H9 (cell line): Measurements from ENCODE around the gene ADAMTS2. TPM values are rescaled to one million over a fixed set of nuclear protein-coding genes. Genes with fewer than 3 reads are reported as not detected.

Experiments
- DNase-seq: peaks from one replicate; pipeline ENCODE4 v3.0.0-alpha.2; 2017
- H2AFZ ChIP-seq: one replicate; pipeline ENCODE4 v1.6.1; 2013; ENCODE audit warnings: mild to moderate bottlenecking, low read length, control low read depth, moderate library complexity
- H2AK5ac ChIP-seq: 2 replicates; pipeline ENCODE4 v1.6.1; 2013; ENCODE audit warnings: low read length, control low read depth, mixed read lengths; ENCODE audit not compliant: insufficient read length
- H2BK120ac ChIP-seq: one replicate; pipeline ENCODE4 v1.6.1; 2013; ENCODE audit warnings: low read depth, mild to moderate bottlenecking, low read length, control low read depth, inconsistent platforms; ENCODE audit not compliant: poor library complexity, severe bottlenecking
- H2BK12ac ChIP-seq: 2 replicates; pipeline ENCODE4 v1.6.1; 2013; ENCODE audit warnings: low read length, control low read depth, mixed read lengths, low read depth; ENCODE audit not compliant: insufficient read length
- H2BK15ac ChIP-seq: 2 replicates; pipeline ENCODE4 v1.6.1; 2013; ENCODE audit warnings: low read depth, low read length, control low read depth
- H2BK20ac ChIP-seq: one replicate; pipeline ENCODE4 v1.6.1; 2013; ENCODE audit warnings: low read depth, mild to moderate bottlenecking, low read length, control low read depth, inconsistent platforms; ENCODE audit not compliant: poor library complexity, severe bottlenecking
- H2BK5ac ChIP-seq: 2 replicates; pipeline ENCODE4 v1.6.1; 2013; ENCODE audit warnings: low read length, control low read depth, mixed read lengths; ENCODE audit not compliant: insufficient read length
- H3K14ac ChIP-seq: 2 replicates; pipeline ENCODE4 v1.6.1; 2013; ENCODE audit warnings: low read length, control low read depth; ENCODE audit not compliant: insufficient read depth
- H3K18ac ChIP-seq: 2 replicates; pipeline ENCODE4 v1.6.1; 2013; ENCODE audit warnings: low read depth, mild to moderate bottlenecking, mixed read lengths, low read length, control low read depth; ENCODE audit not compliant: insufficient read length
- H3K23ac ChIP-seq: 2 replicates; pipeline ENCODE4 v1.6.1; 2013; ENCODE audit warnings: low read length, control low read depth, mixed read lengths, low read depth; ENCODE audit not compliant: insufficient read length
- H3K23me2 ChIP-seq: 2 replicates; pipeline ENCODE4 v1.6.1; 2013; ENCODE audit warnings: low read depth, mild to moderate bottlenecking, mixed read lengths, low read length, control low read depth; ENCODE audit not compliant: insufficient read length, poor library complexity, severe bottlenecking
- H3K27ac ChIP-seq: 2 replicates; pipeline ENCODE4 v1.5.1; 2013; ENCODE audit warnings: low read length, control low read depth, mixed read lengths, low read depth; ENCODE audit not compliant: insufficient read length
- H3K27me3 ChIP-seq: 2 replicates; pipeline ENCODE4 v1.6.1; 2013; ENCODE audit warnings: low read length, control low read depth, inconsistent platforms; ENCODE audit not compliant: insufficient read depth
- H3K4ac ChIP-seq: 2 replicates; pipeline ENCODE4 v1.6.1; 2013; ENCODE audit warnings: low read depth, mild to moderate bottlenecking, control low read depth, inconsistent platforms, low read length, moderate library complexity
- H3K4me1 ChIP-seq: 2 replicates; pipeline ENCODE4 v1.6.1; 2013; ENCODE audit warnings: low read length, control low read depth, inconsistent platforms; ENCODE audit not compliant: insufficient read depth
- H3K4me2 ChIP-seq: 2 replicates; pipeline ENCODE4 v1.6.1; 2013; ENCODE audit warnings: low read length, control low read depth, mixed read lengths; ENCODE audit not compliant: insufficient read length, insufficient read depth
- H3K56ac ChIP-seq: 2 replicates; pipeline ENCODE4 v1.6.1; 2013; ENCODE audit warnings: low read depth, mild to moderate bottlenecking, mixed read lengths, low read length, control low read depth; ENCODE audit not compliant: insufficient read length
- H3K79me1 ChIP-seq: 2 replicates; pipeline ENCODE4 v1.6.1; 2013; ENCODE audit warnings: low read depth, mild to moderate bottlenecking, moderate library complexity, low read length, control low read depth, inconsistent platforms; ENCODE audit not compliant: insufficient read depth, poor library complexity, severe bottlenecking
- H3K79me2 ChIP-seq: 2 replicates; pipeline ENCODE4 v1.6.1; 2013; ENCODE audit warnings: low read length, control low read depth, inconsistent platforms; ENCODE audit not compliant: insufficient read depth
- H3K9ac ChIP-seq: 2 replicates; pipeline ENCODE4 v1.6.1; 2013; ENCODE audit warnings: low read length, control low read depth, mixed read lengths; ENCODE audit not compliant: insufficient read length; ENCODE audit errors: extremely low read depth
- H3K9me3 ChIP-seq: one replicate; pipeline ENCODE4 v1.6.1; 2013; ENCODE audit warnings: low read depth, low read length, inconsistent platforms; ENCODE audit not compliant: control insufficient read depth
- H3T11ph ChIP-seq: one replicate; pipeline ENCODE4 v1.6.1; 2013; ENCODE audit warnings: mild to moderate bottlenecking, low read length, control low read depth, inconsistent platforms
- H4K20me1 ChIP-seq: one replicate; pipeline ENCODE4 v1.6.1; 2013; ENCODE audit not compliant: control insufficient read depth, insufficient read length, insufficient read depth
- H4K5ac ChIP-seq: 2 replicates; pipeline ENCODE4 v1.6.1; 2013; ENCODE audit warnings: low read depth, mild to moderate bottlenecking, mixed read lengths, low read length, control low read depth; ENCODE audit not compliant: insufficient read length
- H4K8ac ChIP-seq: replicated peaks from 2 replicates; pipeline ENCODE4 v1.6.1; 2013; ENCODE audit warnings: low read length, control low read depth, mixed read lengths, low read depth; ENCODE audit not compliant: insufficient read length
- H4K91ac ChIP-seq: 2 replicates; pipeline ENCODE4 v1.6.1; 2013; ENCODE audit warnings: low read depth, mild to moderate bottlenecking, moderate library complexity, mixed read lengths, low read length, control low read depth; ENCODE audit not compliant: insufficient read length
- H3K27ac Mint-ChIP-seq, 3 experiments: 2 replicates in 2 of 3; 3 replicates in 1 of 3; pipeline ENCODE4 v1.8.0; 2020 to 2021; ENCODE audit warnings: mixed read lengths in 3 of 3, mild to moderate bottlenecking in 1 of 3, moderate library complexity in 1 of 3
- H3K27me3 Mint-ChIP-seq: 2 replicates; pipeline ENCODE4 v1.8.0; 2021; ENCODE audit warnings: low read depth, mild to moderate bottlenecking, moderate library complexity, mixed read lengths
- H3K36me3 Mint-ChIP-seq, 3 experiments: 2 replicates in 2 of 3; 3 replicates in 1 of 3; pipeline ENCODE4 v1.8.0; 2020 to 2021; ENCODE audit warnings: low read depth in 3 of 3, mixed read lengths in 3 of 3; ENCODE audit not compliant: insufficient read depth in 1 of 3
- H3K4me1 Mint-ChIP-seq, 2 experiments: 2 replicates each; pipeline ENCODE4 v1.8.0; 2020; ENCODE audit warnings: mixed read lengths in 2 of 2
- H3K4me3 Mint-ChIP-seq, 2 experiments: 2 replicates in 1 of 2; 3 replicates in 1 of 2; pipeline ENCODE4 v1.8.0; 2020 to 2021; ENCODE audit warnings: mild to moderate bottlenecking in 2 of 2, mixed read lengths in 2 of 2, moderate library complexity in 1 of 2
- H3K9me3 Mint-ChIP-seq, 2 experiments: 2 replicates in 1 of 2; 3 replicates in 1 of 2; pipeline ENCODE4 v1.8.0; 2020; ENCODE audit warnings: mild to moderate bottlenecking in 2 of 2, mixed read lengths in 2 of 2, moderate library complexity in 1 of 2
- WGBS: extraction: QIAGEN DNeasy Blood & Tissue Kit; methylation state at CpG from one replicate; pipeline ENCODE4 v1.1.7; 2013; ENCODE audit warnings: missing lambda C conversion rate, low lambda C conversion rate, mixed read lengths; ENCODE audit not compliant: insufficient read length; ENCODE audit errors: extremely low coverage; 5-methylcytosine and 5-hydroxymethylcytosine counted together
- total RNA-seq: library from RNA; stranded (reverse); gene quantifications from 2 replicates; pipeline ENCODE4 v1.2.1, GENCODE V29; 2021
- TF ChIP-seq, protein P1 (sequence below): fragments of 200-600 bp; sonication (generic); conservative IDR thresholded peaks from 3 replicates; pipeline ENCODE4 v1.8.0; 2021; ENCODE audit warnings: antibody characterized with exemption, mild to moderate bottlenecking

The ADAMTS2 gene
- total RNA-seq, 1 experiment from 2014 or later = 5.4 TPM

DNA sequence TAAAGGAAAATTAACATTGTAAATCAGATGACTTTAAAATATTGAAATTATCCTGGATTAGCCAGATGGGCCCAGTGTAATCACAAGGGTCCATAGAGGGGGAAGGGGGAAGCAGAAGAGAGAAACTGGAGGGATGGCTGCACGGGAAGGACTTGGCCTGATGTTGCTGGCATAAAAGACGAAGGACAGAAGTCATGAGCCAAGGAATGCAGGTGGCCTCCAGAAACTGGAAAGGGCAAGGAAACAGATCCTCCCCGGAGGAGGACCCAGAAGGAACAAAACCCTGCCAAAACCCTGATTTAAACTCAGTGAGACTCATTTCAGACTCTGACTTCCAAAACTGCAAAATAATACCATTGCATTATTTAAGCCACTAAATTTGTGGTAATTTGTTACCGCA, 100.2 kb downstream of the ADAMTS2 start:
- H3K23me2 ChIP-seq = no peaks in the 10 kb centered on the region
- no peak overlapping the region for H2BK20ac ChIP-seq
- H2BK12ac ChIP-seq = no peak overlapping the region
- H3K27me3 Mint-ChIP-seq = peaks cover 3% of the 10 kb centered on the region
- H3K4me1 ChIP-seq = peaks cover 4% of the 10 kb centered on the region; the same call in 1 of the 2 replicates
- no peak overlapping the region for H3K18ac ChIP-seq
- H3K27ac Mint-ChIP-seq = peak overlapping the region in 1 of 3 experiments; percentile 53; a peak in 1 of 7 replicates
- H3K36me3 Mint-ChIP-seq = peaks cover 3 to 10% (median 5%) of the 10 kb centered on the region in 3 experiments; a peak in 6 of 7 replicates
- no peak overlapping the region for H4K5ac ChIP-seq
- no peak overlapping the region for H2BK120ac ChIP-seq
- H2BK15ac ChIP-seq = no peak overlapping the region
- no peak overlapping the region for H3K56ac ChIP-seq
- H4K20me1 ChIP-seq = no peaks in the 10 kb centered on the region
- no peaks in the 10 kb centered on the region for H3K27me3 ChIP-seq
- no peak overlapping the region for H3K4ac ChIP-seq
- no peak overlapping the region for H3K4me2 ChIP-seq
- H3T11ph ChIP-seq = no peak overlapping the region
- H2BK5ac ChIP-seq = no peak overlapping the region
- H3K9me3 Mint-ChIP-seq = peaks cover 12 to 20% of the 10 kb centered on the region in 2 experiments
- H4K91ac ChIP-seq = no peak overlapping the region
- H2AFZ ChIP-seq = no peak overlapping the region
- TF ChIP-seq, protein P1, sequence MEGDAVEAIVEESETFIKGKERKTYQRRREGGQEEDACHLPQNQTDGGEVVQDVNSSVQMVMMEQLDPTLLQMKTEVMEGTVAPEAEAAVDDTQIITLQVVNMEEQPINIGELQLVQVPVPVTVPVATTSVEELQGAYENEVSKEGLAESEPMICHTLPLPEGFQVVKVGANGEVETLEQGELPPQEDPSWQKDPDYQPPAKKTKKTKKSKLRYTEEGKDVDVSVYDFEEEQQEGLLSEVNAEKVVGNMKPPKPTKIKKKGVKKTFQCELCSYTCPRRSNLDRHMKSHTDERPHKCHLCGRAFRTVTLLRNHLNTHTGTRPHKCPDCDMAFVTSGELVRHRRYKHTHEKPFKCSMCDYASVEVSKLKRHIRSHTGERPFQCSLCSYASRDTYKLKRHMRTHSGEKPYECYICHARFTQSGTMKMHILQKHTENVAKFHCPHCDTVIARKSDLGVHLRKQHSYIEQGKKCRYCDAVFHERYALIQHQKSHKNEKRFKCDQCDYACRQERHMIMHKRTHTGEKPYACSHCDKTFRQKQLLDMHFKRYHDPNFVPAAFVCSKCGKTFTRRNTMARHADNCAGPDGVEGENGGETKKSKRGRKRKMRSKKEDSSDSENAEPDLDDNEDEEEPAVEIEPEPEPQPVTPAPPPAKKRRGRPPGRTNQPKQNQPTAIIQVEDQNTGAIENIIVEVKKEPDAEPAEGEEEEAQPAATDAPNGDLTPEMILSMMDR = no peak
- no peak overlapping the region for H3K9ac ChIP-seq
- DNase-seq = peak; percentile 13
- no CpG with 5 or more reads among the region's 4 CpGs for WGBS
- H3K9me3 ChIP-seq = no peaks in the 10 kb centered on the region
- no peak overlapping the region for H3K23ac ChIP-seq
- H3K4me1 Mint-ChIP-seq = peaks cover 43 to 50% of the 10 kb centered on the region in 2 experiments
- H3K79me2 ChIP-seq = no peaks in the 10 kb centered on the region
- H3K14ac ChIP-seq = no peak overlapping the region
- H3K27ac ChIP-seq = no peak overlapping the region
- H3K79me1 ChIP-seq = no peaks in the 10 kb centered on the region
- H2AK5ac ChIP-seq = no peak overlapping the region
- no peak overlapping the region for H4K8ac ChIP-seq
- H3K4me3 Mint-ChIP-seq = no peak overlapping the region
